Dedifferentiated amniotic fluid mesenchymal stem cell (primary cell): ENCODE data around the gene AOPEP.
A peak's percentile ranks its signal among the peaks of the same experiment; 100 is the strongest.

ENCODE experiments used
- DNase-seq: peaks from one replicate; pipeline ENCODE4 v3.0.0-alpha.2; 2016; ENCODE audit errors: extremely low spot score

AOPEP gene

DNA sequence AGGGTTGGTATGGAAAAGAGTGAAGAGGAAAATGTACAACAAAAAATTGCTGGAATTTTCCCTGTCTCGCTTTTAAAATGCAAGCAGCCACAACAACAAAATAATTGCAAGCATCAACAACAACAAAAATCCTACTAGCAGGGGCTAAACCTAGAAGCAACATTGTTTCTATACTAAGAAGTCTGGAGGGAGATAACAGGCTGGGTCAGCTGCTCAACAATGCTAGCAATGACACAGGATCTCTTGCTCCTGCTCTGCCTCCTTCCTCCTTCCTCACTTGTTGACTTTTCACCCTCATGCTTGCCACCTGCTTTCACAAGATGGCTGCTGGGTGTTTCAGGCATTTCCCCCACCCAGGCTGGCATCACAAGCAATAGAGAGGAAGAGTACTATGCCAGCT is 7.6 kb upstream of the AOPEP start:
- DNase-seq: no peak

- no peak for DNase-seq
Observed at GRCh38 chr9:94719878-94720277, 6.6 kb upstream of the AOPEP start.

- DNase-seq: no peak
Observed at GRCh38 chr9:94720846-94721549, 5.5 kb upstream of the AOPEP start.

DNA sequence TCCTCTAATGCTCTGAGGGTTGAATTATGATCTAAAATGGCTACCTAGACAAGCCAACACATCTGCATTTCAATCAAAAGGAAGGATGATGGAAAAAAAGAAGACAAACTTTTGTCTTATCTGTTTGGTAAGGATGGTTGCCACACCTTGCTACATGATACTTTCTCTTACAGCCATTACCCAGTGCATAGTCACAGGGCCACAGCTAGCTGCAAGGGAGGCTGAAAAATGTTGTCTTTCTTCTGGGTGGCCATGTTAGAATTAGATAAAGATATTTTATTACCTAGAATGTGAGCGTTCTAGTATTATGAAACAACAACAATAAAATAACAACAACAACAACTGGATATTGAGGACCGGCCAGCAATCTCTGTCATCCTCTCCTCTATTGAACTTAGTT is 4.7 kb upstream of the AOPEP start:
- DNase-seq: no peak

DNA sequence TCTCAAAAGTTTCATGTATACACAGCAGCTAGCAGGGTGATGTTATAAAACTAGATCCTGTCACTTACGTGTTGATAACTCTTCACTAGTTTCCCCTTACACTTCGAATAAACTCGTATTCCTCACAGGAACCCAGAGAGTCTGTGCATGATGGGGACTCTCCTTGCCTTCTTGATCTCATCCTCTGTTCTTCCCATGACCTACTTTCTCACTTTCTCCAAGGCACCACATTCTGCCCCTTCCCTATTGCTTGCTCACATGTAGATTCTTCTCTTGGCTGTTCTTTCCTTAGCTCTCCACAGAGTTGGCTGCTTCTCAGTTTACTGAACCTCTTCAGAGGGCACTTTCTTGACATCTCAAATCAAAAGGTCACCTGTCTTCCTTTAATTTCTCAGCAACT is 1.2 kb upstream of the AOPEP start:
- no peak for DNase-seq

DNA sequence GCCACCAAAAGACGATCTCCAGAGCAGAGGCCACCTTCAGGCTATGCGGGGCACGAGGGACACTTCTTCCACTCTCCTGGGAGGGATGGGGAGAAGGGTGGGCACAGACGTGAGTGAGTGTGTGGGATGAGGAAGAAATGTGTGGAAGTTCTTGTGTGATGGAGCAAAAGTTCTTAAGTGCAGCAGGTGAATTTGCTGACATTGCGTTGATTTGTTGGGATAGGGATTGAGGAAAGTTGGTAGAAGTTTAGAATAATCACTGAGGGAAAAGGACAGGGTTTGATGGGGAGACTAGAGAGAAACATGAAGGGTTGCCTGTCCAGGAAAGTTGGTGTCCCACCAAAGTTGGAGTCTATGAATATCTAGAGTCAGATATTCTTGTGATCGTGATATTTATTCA is 2.2 kb downstream of the AOPEP start:
- no peak for DNase-seq

- DNase-seq: no peak
Observed at GRCh38 chr9:94729199-94729598, 2.7 kb downstream of the AOPEP start.

DNA sequence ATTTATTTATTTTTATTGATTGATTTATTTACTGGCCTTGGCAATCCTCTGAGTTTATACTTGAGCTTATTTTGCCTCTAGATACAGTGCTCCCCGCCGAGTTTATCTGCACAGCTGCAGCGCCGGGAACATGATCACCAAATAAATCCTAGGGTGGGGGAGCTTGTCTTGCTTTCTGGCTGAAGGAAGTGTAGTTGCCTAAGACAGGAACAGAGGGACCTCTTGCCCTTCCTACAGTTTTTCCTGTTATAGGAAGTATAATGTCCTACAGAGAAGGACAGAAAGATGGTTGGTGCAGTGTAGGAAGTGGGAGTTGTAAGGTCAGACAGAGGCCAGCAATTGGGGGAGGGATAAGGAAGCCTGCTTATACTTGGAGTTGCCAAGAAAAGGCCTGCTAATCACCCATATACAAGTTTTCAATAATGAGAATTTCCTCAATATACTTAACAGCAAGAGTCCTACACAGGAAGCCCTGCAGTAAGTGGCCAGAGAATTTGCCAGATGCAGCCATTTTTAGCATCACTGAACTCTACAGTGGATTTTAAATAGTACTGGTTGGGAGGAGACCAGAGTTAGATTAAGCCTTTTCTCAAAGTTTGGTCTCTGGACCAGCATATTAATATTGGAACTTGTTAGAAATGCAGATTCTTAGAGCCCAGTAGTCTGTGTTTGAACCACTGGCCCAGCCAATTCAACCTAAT is 7.7 kb downstream of the AOPEP start:
- DNase-seq: no peak

- DNase-seq: no peak
Observed at GRCh38 chr9:94736759-94737158, 10.3 kb downstream of the AOPEP start.

DNA sequence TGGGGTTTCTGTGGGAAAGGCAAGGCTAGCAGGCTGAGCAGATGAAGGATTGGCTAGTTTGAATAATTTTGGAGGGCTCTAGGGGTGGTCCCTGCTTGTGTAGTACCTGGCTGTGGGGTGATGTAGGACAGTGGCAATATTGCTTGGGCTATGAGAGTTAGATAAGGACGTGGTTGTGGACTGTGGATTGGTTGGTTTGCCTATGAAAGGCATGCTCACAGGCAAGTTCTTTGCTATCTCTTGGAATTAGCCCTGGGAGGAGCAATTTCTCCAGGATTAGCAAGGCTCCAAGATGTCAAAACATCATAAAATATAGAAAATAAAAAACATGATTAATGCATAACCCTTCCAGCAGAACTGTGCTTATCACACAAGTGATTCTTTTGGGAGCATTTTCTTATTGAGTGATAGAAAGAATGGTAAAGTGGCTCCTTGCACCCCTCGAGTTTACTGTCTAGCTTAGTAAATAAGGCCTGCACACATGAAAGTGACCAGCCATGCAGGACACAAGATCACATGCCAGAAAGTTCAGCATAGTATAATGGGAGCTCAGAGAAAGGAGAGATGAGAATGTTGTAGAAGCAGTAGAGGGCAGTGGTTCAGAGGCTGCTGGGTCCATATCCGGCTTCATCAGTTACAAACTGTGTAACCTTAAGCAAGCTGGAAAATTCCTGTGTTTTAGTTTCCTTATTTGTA is 13.8 kb downstream of the AOPEP start:
- no peak for DNase-seq

- DNase-seq: no peak
Observed at GRCh38 chr9:94741866-94742265, 15.4 kb downstream of the AOPEP start.

DNA sequence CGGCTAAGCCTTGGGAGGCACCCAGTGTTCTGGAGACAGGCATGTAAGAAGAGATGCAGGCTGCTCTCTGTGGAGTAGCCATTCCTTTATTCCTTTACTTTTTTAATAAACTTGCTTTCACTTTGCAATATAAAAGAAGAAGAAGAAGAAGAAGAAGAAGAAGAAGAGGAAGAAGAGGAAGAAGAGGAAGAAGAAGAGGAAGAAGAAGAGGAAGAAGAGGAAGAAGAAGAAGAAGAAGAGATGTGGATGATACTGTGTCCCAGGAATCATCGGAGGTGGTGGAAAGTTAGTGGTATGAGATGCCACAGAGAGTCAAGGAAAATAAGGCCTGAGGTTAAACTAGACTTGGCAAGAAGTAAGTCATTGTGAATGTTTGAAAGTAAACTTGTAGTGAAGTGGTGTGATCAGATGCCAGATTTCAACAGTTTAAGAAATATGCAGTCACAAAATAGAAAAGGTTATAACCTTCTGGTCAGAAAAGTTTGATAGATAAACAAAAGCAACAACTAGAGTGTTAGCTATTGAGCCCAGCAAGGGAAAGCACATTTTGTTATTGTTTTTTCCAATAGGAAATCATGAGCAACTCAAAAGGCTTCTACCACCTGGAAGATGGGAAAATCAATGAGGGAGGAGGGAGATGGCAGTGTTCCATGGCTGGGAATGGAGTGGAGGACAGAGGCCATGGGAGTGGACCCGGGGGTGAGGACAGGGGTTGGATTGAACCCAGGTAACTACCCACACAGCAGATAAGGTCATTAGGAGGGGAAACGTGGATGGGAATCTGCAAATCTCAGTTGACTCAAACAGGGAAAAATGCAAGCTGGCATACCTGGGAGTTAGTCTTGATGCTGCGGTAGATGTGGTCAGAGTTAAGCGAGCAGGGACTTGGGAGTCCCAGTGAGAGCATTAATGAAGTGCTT is 16.8 kb downstream of the AOPEP start:
- DNase-seq: no peak

DNA sequence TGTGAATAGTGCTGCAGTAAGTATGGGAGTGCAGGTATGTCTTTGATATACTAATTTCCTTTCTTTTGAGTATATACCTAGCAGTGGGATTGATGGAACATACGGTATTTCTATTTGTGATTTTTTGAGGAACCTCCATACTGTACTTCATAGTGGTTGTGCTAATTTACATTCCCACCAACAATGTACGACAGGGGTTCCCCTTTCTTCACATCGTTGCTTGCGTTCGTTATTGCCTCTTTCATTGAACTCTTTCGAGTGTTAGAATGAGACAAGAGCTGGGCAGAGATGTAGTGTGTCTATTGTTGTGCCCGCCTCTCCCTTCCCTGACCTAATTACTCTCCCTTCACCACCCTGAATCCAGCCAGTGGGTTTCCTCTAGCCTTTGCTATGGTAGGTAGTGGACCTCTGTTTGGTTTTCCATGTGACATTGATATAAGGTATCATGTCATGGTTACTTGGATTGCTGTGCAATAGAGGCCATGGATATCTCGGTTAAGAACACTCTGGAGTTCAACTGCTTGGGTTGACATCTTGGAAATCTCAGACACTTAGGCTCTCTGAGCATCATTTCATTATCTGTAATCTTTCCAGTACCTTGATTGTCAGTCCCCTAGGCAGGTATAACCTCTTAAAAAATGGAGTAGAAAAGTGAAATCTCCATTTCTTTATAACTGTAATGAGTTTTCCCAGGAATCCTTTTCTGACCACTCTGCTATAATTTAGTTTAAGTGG is 19.5 kb downstream of the AOPEP start:
- DNase-seq: no peak

DNA sequence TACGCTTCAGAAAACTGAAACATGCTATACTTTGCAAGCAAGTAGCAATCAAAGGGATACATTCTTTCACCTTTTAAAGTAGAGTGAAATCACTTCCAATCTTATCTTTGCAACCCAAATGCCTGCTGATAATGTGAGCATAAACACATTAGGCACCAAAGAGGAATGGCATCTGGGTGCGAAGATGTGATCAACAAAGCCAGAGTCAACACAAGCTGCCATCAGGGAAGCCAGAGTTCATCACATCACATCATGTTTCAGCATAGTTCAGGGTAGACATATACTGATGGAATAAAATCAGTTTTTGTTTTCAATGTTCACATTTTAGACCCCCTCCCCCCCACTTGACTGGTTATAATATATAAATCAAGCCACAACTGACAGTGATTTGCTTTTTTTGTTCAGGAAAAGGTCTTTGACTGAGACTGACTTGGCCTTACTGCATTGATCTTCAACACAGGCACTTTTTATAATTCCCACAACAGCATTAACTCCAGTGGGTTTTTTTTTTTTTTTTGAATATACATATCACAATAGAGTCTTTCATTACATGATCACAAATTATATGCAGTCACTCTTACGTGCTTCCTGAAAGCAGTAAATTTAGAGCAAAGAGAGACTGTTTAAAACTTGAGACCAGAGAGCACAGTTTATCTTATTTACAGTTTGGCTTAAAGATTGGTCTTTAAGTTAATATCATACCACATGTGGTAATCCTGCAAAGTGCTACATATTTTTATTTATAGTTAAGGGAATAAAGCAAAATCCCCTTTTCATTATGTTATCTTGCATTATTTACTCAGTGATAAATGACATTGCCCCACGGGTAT is 20.3 kb downstream of the AOPEP start:
- DNase-seq: no peak

GRCh38 chr9:94754976-94755475 is 28.5 kb downstream of the AOPEP start:
- DNase-seq: no peak

- peak; percentile 47 for DNase-seq
Observed at GRCh38 chr9:94757158-94757557, 30.7 kb downstream of the AOPEP start.

- DNase-seq: no peak
Observed at GRCh38 chr9:94758031-94758430, 31.5 kb downstream of the AOPEP start.

- no peak for DNase-seq
Observed at GRCh38 chr9:94758880-94759279, 32.4 kb downstream of the AOPEP start.

DNA sequence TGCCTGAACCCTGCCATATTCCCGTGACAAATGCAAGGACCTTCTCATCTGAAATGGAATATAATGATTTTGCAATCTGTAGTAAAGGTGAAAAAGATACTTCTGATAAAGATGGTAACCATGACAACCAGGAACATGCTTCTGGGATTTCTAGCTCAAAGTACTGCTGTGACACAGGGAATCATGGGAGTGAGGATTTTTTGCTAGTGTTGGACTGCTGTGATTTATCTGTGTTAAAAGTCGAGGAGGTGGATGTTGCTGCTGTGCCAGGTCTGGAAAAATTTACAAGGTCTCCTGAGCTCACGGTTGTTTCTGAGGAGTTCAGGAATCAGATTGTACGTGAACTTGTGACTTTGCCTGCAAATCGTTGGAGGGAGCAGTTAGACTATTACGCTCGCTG is 33.5 kb downstream of the AOPEP start:
- DNase-seq: no peak

DNA sequence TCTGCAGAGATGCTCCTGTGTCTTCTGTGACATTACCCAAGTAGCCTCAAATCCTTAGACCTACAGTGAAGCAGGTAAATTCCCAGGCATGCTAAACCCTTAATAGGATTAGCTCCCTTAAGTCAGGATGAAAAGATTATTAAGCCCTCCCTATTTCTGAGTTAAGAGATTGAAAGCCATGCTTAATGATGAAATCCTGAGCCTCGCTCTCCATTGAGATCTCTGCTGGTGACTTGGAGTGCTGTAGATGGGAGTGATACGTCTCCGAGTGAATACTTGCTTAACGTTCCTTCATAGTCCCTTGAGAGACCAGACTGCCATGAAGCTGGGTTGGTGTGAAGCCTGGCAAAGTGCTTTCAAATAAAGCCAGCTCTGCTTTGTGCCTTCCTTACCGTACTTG is 34.2 kb downstream of the AOPEP start:
- DNase-seq: no peak
